Iris pigment epithelial cell (primary cell): ENCODE data around the gene RIN3.
A peak's percentile ranks its signal among the peaks of the same experiment; 100 is the strongest.

Source experiments
- DNase-seq: peaks from one replicate; pipeline ENCODE4 v3.0.0-alpha.2; 2011; ENCODE audit warnings: low read depth

Gene RIN3

DNA sequence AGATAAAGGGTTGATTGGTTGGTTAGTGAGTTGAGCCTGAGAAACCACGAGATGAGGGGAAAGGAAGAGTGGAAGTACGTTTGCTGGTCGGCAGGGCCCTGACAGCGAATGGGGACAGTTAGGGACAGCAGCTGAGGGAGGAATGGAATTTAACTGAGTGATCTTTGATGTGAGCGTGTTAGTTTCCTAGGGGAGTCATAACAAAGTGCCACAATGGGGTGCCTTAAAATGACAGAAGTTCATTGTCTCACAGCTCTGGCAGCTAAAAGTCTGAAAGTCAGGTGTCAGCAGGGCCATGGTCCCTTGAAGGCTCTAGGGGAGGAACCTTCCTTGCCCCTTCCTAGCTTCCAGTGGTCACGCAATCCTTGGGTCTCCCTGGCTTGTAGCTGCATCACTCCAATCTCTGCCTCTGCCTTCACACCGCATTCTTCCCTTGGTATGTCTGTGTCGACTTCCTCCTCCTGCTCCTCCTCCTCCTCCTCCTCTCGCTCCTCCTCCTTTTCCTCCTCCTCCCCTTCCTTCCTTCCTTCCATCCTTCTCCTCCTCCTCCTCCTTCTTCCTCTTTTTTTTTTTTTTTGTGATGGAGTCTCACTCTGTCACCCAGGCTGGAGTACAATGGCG is 26.0 kb upstream of the RIN3 start:
- no peak for DNase-seq

DNA sequence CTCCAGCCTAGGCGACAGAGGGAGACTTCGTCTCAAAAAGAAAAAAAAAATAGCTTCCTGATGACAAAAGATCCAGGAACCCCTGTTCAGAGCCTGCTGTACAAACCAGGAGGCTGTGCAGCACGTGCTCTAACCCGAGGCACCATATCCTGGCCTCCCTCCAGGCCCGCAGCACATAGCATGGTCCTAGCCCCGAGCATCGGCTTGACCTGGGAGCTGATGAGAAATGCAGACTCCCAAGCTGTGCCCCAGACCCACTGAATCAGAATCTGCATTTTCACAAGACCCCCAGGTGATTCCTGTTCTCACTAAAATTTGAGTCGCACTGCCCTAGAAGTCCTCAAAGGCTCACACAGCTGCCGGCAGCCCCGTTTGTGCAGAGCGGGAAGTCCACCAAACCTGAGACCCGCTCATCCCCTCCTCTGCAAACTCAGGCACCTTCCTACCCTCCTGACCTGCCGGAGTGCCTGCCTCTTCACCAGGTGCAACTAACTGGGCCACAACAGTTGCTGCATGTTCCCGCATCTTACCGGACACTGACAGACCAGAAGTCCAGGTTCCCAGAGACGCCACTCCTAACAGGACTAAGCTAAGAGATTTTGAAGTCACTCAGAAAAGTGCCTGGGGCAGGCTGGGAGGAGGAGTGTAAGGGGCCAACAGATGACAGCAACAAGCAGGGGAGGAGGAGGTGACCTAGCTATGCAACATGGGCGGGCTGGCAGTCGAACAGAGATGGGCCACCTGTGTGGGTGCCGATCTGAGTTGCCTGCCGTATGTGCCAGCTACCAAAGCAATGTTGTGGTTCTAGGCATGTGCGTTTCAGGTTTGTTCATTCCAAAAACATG is 24.0 kb upstream of the RIN3 start:
- DNase-seq: no peak

DNA sequence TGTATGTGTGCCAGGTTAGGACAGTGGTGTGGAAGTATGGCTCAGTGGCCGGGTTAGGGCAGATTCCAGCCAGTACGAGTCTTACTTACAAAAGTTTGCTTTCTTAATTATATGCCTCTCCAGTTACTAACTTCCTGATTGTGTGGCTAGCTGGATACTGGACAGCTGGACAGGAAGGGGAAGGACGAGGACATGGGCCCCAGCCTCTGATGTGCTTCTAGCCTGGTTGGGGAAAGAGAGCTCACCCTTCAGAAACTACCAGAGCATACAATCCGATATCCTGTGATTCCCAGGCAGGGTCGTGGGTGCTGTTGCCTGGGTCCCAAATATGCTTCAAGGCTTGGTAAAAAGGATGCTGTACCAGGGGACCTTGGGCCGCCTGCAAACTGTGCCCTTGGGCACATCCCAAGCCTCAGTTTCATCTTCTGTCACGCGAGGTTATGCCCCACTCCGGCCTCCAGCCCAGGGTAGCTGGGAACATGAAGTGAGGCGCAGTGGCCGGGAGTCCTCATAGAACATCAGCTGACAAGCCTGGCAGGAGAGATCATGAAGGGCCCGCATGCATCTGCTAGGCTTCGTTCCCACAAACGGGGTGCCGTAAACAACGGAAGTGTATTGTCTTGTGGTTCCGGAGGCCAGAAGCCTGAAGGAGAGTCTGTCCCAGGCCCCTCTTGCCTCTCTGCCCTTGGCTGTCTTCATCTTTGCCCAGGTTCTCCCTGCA is 23.2 kb upstream of the RIN3 start:
- no peak for DNase-seq

DNA sequence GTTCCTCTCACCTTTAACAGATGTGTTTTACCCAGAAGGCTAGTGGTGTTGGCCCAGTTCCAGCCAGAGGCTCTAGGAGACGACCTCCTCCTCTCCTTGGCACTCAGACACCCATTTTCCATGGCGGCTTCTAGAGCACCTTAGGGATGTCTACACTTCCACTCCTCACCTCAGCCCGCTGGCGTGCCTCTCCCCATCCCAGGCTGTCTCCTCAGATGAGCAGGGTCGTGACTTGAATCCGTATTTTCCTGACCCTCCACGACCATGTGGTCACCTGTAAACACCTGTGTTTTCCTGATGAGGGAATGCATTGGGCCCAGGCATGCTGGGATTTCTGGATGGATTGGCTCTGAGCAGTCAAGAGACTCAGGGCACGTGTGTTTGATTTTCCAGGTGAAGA is 21.8 kb upstream of the RIN3 start:
- DNase-seq: no peak

DNA sequence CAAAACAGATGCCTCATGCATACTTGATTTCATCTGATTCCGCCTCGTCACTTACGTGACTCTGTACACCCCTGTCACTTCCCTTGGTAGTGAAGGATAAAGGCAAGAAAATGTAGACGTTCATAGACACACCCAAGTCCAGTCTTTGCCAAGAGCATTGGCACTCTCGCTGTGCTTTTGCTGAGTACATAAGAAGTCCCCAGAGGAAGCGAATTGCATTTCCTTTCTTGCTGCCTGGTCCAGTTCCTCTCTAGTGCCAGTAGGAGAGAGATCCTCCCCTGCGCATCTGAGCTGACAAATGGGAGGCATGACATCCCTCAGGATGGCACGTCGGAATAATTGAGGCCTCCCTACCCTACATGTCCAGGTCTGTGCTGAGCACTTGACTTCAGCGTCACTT is 21.3 kb upstream of the RIN3 start:
- no peak for DNase-seq

DNA sequence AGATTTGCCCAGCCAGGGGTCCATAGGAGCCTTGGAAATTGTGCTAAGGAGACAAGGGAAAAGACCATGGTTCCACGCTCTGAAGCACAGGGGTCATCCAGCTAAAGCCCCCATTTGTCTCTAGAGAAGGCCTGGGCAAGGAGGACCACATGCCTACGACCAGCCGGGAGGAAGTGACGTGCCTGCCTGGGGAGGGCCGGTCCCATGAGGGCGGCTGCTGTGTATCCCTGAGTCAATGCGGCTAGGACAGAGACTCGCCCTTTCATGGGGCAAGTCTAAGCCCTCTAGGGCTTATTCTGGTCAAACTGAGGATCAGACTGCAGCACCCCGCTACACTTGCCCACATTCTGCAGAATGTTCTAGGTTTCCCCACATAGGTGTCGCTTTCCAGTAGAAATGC is 20.6 kb upstream of the RIN3 start:
- no peak for DNase-seq

DNA sequence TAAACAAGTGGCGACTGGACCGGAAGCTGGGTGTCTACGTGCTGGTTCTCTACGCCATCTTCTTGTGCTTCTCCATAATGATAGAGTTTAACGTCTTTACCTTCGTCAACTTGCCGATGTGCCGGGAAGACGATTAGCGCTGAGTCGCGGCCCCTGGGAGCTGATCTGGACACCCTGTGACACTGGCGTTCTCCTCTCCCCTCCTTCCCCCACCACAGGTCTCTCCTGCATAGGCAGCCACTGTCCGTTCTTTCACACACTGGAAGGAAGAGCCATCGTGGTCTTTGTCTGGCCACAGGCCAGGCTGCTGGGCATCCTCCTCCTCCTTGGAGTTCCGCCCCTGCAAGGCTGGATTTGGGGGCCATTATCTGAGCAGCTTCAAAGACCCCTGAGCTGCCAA is 20.1 kb upstream of the RIN3 start:
- DNase-seq: no peak

DNA sequence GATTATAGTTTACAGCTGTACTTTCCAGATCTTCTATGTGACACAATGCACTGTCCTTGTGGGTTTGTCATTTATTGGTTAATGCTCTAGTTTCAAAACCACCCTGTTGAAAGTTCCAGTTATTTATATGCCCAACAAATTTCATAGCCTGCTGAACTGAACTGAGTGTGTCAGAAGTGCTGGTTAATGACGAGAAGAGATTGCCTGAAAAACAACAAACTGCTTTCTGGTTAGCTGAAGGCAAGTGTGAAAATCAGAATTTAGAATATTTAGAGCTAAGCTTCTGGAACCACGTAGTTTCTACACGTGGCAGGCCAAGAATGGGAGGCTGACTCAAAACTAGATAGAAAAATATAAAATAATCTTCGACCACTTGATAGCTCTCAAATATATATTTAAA is 19.1 kb upstream of the RIN3 start:
- DNase-seq: peak; percentile 38

DNA sequence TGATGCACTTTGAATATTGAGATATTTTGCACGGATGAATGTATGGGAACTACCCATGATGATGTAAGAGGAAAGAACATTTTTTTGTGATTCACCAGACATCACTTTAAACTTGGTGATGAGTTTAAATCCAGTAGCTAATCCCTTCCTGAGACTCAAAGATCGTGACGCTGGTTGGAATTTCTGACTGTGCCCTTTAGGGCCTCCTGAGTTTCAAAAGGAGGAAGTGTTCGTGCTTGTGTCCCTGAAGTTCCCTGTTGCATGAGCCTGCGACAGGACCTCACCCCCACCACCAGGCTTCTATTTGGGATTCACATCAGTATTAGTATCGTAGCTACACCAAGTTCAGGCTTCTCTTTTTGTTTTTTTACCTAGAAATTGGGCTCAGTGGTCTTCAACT is 18.6 kb upstream of the RIN3 start:
- peak; percentile 96 for DNase-seq

DNA sequence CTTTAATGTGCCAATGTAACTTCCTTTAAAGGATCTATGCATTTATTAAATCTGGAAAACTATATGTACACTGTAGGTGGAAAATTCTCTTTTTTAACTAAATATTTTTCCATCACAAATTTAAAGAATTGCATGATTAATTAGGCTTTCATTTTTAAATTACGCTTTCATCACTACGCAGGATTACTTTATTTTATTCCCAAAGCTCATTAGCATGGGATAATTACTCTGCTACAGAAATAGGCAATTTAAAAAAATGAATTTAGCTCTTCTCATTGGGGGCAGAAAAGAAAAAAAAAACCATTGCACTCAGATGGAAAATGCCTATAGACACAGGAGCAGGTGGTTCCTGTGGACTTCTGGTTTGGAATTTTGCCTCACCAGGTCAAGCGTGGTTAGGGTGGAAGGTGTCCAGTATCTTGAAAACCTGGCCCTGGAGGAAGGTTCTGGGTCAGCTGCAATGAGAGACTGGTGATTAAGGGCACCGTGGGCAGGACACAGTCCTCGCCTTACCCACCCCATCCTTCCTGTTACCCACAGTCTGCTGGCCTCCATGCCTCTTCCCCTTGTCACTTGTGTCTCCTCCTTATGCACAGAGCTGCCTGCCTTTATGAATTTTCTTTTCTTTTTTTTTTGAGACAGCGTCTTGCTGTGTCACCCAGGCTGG is 17.3 kb upstream of the RIN3 start:
- DNase-seq: no peak

DNA sequence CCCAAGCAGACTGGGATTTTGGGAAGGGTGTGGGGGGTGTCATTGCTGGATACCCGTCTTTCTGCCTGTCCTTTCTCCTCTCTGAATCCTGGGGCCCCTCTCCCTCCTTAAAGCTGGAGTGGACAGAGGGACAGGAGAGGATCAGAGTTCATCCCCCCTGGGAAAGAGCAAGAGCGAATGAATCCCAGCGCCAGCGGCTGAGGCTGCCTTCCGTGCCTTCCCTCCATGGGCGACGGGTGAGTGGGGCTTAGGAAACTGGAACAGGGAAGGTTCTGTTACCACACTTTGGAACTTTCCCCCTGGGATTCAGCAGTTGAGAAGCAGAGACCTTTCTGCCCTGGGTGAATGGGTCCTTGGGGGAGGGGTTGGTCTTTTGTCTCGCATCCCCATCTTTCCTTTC is 16.2 kb upstream of the RIN3 start:
- no peak for DNase-seq

DNA sequence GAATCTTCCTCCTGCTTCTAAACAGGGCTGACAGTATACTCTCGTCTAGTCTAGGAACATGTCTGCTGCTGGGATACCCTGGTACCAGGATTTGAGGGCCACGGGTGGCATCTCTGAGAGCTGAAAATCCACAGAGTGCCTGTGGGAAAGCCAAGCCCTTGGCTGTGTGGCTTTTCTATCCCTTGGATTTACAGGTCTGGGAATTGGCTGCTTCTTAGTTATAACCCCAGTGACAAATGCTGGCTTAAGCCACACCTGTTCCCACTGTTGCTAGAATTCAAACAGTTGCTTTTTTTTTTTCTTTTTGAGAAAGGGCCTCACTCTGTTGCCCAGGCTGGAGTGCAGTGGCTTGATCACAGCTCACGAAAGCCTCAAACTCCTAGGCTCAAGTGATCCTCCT is 14.3 kb upstream of the RIN3 start:
- no peak for DNase-seq

DNA sequence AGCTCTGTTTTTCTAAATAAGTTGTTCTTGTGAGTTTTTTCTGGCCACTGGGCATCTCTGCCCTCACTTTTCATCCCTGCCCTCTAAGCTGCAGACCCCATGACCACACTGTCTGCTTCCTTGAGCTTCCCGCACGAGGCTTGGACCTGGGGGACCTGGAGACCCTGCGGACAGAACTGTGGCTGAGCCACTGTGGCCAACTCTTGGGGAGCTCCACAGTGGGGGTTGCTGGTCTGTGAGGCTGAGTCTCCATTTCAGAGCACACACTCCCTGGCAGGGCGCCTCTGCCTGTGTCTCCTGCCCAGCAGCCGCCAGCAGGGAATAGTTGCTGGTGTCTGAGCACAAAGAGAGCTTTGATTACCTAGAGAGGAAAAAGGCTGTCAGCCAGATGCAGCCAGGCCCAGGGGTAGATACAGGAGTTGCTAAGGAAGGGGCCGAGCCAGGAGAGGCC is 13.1 kb upstream of the RIN3 start:
- DNase-seq: no peak

DNA sequence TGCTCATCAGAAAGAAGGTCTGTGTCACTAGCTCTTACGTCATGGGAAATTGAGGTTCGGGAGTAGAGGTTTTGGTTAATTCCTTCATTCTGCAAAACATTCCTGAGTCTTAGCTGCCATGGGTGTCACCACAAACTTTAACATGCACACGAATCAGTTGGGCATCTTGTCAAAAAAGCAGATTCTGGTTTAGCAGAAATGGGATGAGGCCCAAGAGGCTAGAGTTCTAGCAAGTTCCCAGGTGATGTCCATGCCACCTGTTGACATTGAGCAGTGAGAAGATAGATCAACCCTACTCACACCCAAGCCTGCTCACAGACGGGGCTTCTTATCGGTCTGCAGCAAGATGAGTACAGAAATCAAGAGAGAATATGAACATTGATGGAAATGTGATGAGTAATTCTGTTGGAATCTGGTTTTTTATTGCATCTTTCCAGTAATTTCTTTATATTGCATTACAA is 11.7 kb upstream of the RIN3 start:
- DNase-seq: peak; percentile 88

DNA sequence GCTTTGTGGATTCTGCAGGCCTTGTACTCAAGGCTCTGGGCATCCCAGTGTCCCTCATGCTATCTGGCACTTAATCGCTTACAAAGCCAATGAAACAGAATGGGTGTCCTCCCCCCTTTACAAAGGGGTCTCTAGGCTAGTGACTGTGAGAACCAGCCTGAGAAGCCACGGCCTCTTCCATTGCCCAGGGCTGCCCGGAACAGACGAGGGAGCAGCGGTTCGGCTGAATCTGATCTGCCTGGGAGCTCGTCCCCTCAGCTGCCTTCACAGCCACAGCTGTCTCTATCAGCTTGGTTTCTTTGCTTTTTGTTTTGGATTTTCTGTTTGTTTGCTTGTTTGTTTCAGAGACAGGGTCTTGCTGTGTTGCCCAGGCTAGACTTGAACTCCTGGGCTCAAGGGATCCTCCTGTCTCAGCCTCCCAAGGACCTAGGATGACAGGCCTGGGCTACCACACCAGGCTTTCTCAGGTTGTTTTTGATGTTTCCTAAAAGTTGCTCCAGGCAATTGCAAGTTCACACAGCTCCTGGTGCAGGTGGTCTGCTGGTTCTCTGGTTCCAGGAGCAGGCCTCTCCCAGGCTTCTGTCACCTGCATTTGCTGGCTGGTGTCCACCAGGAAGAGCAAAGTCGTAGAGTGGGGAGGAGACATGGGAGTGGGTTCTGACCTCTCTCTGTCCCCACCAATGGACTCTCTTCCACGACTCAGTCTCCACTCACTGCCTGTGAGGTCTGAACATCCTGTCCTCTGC is 10.9 kb upstream of the RIN3 start:
- no peak for DNase-seq

DNA sequence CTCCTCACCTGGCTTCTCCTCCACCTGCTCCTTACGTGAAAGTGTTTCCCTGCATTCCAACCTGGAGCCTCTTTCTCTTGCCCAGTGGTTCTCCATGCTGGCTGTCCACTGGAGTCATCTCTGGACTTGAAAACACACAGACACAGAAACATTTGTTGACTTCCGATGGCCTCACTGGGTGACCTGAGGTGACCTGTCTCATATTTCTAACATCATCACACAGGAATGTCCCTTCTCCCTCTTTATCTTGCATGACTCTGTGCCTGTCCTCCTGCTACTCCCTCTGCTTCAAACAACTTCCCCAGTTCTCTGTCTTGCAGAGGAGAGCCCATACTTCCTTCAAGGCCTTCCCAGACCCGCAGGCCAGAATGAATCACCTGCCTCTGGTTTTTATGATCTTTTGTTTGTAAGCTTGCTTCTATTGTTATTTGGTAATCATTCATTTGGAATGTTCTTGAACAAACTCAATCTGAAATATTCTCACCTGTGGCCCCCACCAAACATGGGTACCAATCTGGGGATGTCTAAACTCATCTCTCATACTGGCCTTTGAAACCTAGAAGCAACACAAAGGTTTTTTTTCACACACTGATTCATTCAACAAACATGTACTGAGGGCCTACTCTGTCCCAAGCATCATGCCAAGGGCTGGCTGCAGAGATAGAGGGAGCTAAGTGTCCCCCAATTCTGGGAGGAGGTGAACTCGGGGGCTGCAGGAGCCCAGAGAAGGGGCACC is 9.7 kb upstream of the RIN3 start:
- peak; percentile 71 for DNase-seq

DNA sequence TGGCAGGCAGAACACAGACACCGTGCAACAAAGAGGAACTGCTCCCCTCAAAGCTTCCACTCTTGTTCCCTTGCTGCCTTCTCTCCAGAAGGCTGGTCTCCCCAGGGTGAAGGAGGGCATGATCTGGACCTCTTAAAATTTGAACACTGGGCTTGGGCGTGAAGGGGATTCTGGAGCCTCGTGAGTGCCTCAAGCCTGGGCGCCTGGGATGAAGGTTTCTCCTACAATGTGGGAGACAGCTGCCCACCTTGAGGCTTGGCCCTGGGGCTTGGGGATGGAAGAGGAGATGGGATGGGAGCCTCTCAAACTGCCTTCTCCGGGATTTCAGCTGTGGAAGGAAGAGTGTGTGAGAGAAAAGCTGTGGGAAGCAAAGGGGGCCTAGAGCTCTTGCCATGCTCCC is 7.8 kb upstream of the RIN3 start:
- DNase-seq: no peak

DNA sequence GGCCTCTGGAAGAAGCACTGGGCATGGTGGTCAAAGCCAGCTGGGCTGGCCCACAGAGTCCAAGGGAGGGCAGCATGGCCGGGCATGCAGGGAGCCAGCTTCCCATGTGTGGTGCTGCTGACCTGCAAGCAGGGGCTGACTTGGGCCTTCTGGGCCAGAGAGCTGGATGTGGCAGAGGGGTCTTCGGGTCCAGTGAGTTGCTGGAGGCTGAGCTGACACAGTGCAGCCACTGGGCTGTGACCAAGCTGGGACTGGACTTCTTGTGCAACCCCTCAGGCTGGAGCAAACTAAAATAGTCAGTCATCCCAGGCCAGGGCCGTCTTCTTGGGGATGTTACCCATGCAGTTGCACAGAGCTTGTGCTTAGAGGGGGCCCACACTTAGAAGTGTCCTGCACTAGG is 7.3 kb upstream of the RIN3 start:
- DNase-seq: no peak

DNA sequence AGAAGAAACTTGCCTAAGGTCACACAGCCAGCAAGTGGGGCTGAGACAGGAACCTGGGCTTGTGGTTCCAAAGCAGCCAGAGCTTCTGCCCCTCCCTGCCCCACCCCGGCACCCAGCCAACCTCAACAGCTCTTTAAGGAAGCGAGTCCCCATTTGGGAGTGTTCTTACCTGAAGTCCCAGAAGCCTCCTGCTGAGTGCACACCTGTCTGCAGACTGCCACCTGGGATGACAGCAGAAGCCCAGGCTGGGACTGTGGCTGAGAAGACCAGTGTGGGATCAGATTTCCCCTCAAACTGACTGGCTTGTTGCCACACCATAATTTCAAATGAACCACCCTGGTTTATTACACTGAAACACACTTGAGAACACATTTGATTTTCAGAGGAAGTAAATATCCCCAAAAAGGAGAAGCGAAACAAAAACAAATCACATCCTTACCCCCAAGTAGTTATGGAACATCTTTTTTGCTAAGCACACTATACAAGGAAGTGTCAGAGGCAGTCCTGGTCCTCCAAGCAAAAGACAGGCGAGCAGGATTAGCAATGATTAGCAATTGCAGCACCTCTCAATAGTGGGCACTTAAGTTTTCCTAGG is 6.3 kb upstream of the RIN3 start:
- no peak for DNase-seq

DNA sequence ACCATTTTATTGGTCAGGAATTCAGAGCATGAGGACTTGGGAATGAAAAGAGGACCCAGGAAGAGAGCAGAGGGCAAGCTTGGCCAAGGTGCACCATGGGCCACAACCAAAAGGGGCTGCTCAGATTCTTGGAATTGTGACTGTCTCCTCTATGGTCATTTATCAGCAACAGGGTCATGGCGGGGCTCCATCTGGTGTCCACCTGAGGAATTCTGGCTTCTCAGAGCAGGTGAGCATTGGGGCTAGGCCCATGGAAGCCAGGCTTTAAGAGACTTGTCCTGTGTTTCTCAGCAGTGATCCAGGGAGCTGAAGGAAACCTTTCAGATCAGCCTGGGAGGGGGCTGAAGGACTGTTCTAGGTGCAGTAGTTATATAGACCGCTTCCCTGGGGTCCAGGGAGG is 2.6 kb upstream of the RIN3 start:
- DNase-seq: no peak
